Measurements from ENCODE around the gene SYCP2L.

GRCh38 chr6:11008821-11009220, 122.0 kb downstream of the SYCP2L start:
- TF ChIP-seq EZH2 (IDR thresholded peaks at IDR 0.05; ENCODE audit: borderline replicate concordance, low read depth, low read length, poor library complexity, severe bottlenecking) (no peak), CTCF (conservative IDR thresholded peaks at IDR 0.05; ENCODE audit: low read depth, low read length) (no peak)

Measured in A673 (cell line).